ENCODE results near the gene UBAP2.

UBAP2 gene, protein sequence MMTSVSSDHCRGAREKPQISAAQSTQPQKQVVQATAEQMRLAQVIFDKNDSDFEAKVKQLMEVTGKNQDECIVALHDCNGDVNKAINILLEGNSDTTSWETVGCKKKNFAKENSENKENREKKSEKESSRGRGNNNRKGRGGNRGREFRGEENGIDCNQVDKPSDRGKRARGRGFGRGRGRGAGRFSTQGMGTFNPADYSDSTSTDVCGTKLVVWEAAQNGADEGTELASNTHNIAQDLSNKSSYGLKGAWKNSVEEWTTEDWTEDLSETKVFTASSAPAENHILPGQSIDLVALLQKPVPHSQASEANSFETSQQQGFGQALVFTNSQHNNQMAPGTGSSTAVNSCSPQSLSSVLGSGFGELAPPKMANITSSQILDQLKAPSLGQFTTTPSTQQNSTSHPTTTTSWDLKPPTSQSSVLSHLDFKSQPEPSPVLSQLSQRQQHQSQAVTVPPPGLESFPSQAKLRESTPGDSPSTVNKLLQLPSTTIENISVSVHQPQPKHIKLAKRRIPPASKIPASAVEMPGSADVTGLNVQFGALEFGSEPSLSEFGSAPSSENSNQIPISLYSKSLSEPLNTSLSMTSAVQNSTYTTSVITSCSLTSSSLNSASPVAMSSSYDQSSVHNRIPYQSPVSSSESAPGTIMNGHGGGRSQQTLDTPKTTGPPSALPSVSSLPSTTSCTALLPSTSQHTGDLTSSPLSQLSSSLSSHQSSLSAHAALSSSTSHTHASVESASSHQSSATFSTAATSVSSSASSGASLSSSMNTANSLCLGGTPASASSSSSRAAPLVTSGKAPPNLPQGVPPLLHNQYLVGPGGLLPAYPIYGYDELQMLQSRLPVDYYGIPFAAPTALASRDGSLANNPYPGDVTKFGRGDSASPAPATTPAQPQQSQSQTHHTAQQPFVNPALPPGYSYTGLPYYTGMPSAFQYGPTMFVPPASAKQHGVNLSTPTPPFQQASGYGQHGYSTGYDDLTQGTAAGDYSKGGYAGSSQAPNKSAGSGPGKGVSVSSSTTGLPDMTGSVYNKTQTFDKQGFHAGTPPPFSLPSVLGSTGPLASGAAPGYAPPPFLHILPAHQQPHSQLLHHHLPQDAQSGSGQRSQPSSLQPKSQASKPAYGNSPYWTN

DNA sequence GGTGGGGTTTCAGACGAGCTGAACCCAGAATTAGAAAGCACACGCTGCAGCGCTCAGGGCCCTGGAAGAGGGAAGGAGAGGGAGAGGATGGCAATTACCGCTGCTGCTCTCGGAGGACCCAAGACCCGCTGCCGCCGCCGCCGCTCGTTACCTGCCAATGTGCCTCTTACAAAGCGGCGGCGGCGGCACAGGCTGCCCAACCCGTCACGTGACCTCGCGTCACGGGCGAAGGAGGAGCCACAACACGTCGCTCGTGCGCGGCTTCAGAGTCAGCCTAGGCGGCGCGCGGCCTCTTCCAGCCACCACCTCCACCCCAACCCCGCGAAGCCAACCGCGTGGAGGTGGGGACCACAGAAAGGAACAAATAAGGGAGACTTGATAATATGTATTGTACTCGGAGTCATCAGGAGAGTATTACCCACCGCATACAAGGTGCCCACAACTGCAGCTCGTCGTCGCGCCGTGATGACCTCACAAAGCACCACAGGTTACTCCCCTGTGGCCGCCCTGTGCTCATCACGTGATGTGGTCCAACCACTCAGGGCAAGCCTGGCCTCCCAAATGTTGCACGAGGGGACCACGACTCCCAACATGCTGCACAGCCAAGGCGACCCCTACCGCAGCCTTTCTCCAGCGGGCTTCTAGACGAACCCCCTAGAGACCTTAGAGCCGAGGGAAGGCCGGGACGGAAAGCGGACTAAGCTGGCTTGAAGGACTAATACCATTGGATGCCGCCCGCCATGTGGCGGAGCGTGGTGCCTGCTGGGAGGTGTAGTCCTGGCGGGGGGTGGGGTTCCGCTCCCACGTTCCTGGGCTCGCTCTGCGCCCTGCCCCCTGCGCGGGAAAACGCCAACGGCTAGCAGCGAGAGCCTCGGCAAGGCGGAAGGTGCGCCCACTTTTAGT is at the start of gene UBAP2:
Gene UBAP2 (minus strand): TSS at position 161 of the 903 bp plus-strand sequence. CDS start 31,739 bp downstream, outside the sequence.
- DNase-seq (ENCODE audit: insufficient read length, low spot score) (peak; percentile 62), FAIRE-seq (no peak)
- TF ChIP-seq, protein P1, sequence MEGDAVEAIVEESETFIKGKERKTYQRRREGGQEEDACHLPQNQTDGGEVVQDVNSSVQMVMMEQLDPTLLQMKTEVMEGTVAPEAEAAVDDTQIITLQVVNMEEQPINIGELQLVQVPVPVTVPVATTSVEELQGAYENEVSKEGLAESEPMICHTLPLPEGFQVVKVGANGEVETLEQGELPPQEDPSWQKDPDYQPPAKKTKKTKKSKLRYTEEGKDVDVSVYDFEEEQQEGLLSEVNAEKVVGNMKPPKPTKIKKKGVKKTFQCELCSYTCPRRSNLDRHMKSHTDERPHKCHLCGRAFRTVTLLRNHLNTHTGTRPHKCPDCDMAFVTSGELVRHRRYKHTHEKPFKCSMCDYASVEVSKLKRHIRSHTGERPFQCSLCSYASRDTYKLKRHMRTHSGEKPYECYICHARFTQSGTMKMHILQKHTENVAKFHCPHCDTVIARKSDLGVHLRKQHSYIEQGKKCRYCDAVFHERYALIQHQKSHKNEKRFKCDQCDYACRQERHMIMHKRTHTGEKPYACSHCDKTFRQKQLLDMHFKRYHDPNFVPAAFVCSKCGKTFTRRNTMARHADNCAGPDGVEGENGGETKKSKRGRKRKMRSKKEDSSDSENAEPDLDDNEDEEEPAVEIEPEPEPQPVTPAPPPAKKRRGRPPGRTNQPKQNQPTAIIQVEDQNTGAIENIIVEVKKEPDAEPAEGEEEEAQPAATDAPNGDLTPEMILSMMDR (IDR thresholded peaks at IDR 0.05; ENCODE audit: insufficient read depth, missing control alignments): peak; percentile 3

DNA sequence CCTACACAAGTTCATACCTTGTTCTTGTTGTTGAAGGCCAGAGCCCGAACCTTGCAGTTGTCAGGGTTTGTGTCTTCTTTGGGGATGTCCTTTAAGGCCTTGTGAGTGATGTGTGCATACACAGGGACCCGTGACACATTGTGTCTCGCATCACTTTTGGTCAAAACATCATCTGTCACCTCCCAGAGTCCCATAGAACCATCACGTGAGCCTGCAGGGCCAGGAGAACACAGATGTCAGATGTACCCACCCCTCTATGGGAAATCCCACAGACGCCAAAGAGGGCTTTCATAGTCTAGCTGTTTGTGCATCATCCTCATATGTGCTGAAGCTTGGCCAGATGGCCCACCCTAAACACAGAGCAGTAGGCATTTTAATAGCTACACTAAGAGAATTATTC is 49.6 kb upstream of the UBAP2 start:
- no peak for FAIRE-seq
- TF ChIP-seq, protein P1 (IDR thresholded peaks at IDR 0.05; ENCODE audit: insufficient read depth, missing control alignments): no peak

DNA sequence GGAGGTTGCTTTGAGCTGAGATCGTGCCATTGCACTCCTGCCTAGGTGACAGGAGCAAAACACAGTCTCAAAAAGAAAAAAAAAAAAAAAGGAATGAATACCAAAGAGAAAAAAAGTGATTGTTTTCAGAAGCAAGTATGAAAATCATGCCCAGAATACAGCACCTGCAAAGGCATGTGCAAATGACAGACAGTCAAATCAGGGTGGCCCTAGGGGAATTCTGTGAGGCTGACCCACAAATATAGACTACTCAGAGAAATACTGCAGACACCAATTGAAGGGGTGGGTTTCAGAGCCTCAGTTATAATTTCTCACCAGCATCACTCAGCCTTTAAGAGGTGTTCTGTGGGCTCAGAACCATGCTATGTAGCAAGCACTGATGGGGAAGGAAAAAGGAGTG is 49.2 kb upstream of the UBAP2 start:
- no peak for DNase-seq (ENCODE audit: insufficient read length, low spot score)
- no peak for FAIRE-seq

More for the DNA sequence above, 49.6 kb upstream of the UBAP2 start:
- no peak for DNase-seq (ENCODE audit: insufficient read length, low spot score)

DNA sequence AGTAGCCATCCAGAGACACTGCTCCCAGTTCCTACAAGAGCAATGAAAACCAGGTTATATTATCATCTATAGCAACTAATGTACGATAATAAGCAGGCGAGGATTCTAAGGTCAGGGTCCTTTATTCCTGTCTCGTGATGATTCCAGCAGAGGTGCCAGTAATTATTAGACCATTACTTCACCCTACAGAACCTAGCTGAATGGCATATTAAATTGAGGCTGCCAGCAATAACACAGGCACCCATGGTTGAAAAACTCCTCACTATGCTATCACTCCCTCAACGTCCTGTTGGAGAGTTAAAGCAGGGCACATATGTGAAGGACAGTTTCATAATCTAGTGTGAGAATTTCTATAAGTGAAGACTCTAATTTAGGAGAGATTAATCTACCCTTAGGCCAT is 48.1 kb upstream of the UBAP2 start:
- TF ChIP-seq, protein P1 (IDR thresholded peaks at IDR 0.05; ENCODE audit: insufficient read depth, missing control alignments): no peak
- no peak for DNase-seq (ENCODE audit: insufficient read length, low spot score)
- FAIRE-seq: no peak

More for the DNA sequence above, 49.2 kb upstream of the UBAP2 start:
- TF ChIP-seq, protein P1 (IDR thresholded peaks at IDR 0.05; ENCODE audit: insufficient read depth, missing control alignments): no peak

DNA sequence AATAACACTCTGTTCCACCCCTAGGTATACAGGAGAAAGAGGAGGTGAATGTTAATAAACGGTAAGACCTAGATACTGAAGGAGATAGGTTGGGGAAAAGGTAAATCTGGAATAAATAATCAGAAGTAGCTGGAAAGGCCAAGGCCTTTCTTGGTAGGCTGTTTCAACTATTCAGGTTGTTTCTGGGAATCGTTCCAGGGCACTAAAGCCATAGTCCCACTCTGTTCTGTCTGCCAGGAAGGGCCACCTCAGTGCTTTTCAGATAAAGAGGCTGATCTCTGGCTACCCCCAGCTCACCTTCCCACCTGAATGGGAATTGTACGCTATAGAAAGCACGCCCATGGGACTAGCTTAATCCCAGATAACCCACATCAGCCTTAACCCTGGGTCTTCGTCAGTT is 44.9 kb upstream of the UBAP2 start:
- FAIRE-seq (no peak), DNase-seq (ENCODE audit: insufficient read length, low spot score) (no peak)
- TF ChIP-seq, protein P1 (IDR thresholded peaks at IDR 0.05; ENCODE audit: insufficient read depth, missing control alignments): no peak

DNA sequence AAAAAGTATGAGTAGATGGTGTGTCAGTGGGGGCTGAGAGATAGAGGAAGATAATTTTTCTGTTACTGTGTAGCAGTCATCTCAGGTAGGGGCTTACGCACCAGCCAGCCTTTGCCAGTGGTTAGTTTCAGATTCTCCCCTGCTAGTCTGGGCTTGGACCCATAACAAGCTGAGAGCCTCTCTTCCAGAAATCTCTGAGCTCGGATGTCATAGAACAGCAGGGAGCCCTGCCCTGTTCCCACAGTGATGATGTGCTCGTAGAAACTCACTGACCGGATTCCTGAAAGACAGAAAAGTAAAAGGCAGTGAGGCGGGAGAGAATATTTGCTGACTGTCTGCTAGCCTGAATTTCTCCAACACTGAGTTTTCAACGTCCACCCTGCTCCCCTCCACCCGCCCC is 40.6 kb upstream of the UBAP2 start:
- TF ChIP-seq, protein P1 (IDR thresholded peaks at IDR 0.05; ENCODE audit: insufficient read depth, missing control alignments): no peak
- DNase-seq (ENCODE audit: insufficient read length, low spot score): no peak
- no peak for FAIRE-seq
